Ascending aorta (tissue), 2 donors: ENCODE results near the gene NFKB1. TPM values are rescaled to one million over a fixed set of nuclear protein-coding genes. Genes with fewer than 3 reads are reported as not detected.

ENCODE experiments used
- DNase-seq, 2 donors: peaks; one replicate each; pipeline ENCODE4 v3.0.0-alpha.2; 2019; ENCODE audit warnings: low spot score in 2 of 2
- H3K27ac ChIP-seq, 2 donors: fragments of 200-600 bp; sonication (generic); one replicate each; pipeline ENCODE4 v1.5.1; 2016 to 2017; ENCODE audit warnings: mild to moderate bottlenecking in 1 of 2
- H3K27me3 ChIP-seq: fragments of 200-600 bp; sonication (generic); one replicate; pipeline ENCODE4 v1.5.1; 2017
- H3K36me3 ChIP-seq, 2 donors: fragments of 200-600 bp; sonication (generic); one replicate each; pipeline ENCODE4 v1.5.1; 2016
- H3K4me1 ChIP-seq, 2 donors: fragments of 200-600 bp; sonication (generic); one replicate each; pipeline ENCODE4 v1.5.1; 2016 to 2017; ENCODE audit warnings: mild to moderate bottlenecking in 1 of 2
- H3K4me3 ChIP-seq, 2 donors: fragments of 200-600 bp; sonication (generic); one replicate each; pipeline ENCODE4 v1.5.1; 2016 to 2017; ENCODE audit warnings: mild to moderate bottlenecking in 1 of 2
- H3K9me3 ChIP-seq, 2 donors: fragments of 200-600 bp; sonication (generic); one replicate each; pipeline ENCODE4 v1.5.1; 2016
- CTCF ChIP-seq, 3 experiments: fragments of 200-600 bp in 2 of 3; fragments of 450-650 bp in 1 of 3; sonication (generic) in 2 of 3; IDR thresholded peaks; one replicate each; pipeline ENCODE4 v1.5.1; 2016 to 2019; ENCODE audit warnings: antibody characterized with exemption in 3 of 3, mild to moderate bottlenecking in 1 of 3, moderate library complexity in 1 of 3
- intact Hi-C: fragments of 100-400 bp; cut with DNase I; formaldehyde crosslinking; loops from one replicate; pipeline ENCODE4 v1.15.1; 2023
- total RNA-seq: library from RNA; depleted of rRNA; stranded (reverse); fragments of >200 nt; gene quantifications from one replicate; pipeline ENCODE4 v1.1.0, GENCODE V29; 2016

NFKB1 gene
- total RNA-seq, 1 donor from 2014 or later: 34.5 TPM

- intact Hi-C loops: no loop called here
- Histone ChIP-seq H3K36me3 (no peaks in the 10 kb centered on the region), H3K4me1 (no peaks in the 10 kb centered on the region), H3K27ac (no peak overlapping the region), H3K4me3 (no peak overlapping the region), H3K27me3 (no peaks in the 10 kb centered on the region), H3K9me3 (no peaks in the 10 kb centered on the region)
- no peak for TF ChIP-seq CTCF (IDR thresholded peaks at IDR 0.05)
- no peak for DNase-seq
These were observed 23.9 kb downstream of the NFKB1 start for GRCh38 chr4:102525097-102525496.

- no peaks in the 10 kb centered on the region for H3K9me3 ChIP-seq
- TF ChIP-seq CTCF (IDR thresholded peaks at IDR 0.05): no peak
- no peak for DNase-seq
- peaks cover 0 to 2% of the 10 kb centered on the region in 2 donors for H3K36me3 ChIP-seq
- H3K4me1 ChIP-seq: no peaks in the 10 kb centered on the region
- no peak overlapping the region for H3K27ac ChIP-seq
- no peaks in the 10 kb centered on the region for H3K27me3 ChIP-seq
- intact Hi-C loops: no loop called here
- H3K4me3 ChIP-seq: no peak overlapping the region
These were observed 24.3 kb downstream of the NFKB1 start for GRCh38 chr4:102525504-102525903.

DNA sequence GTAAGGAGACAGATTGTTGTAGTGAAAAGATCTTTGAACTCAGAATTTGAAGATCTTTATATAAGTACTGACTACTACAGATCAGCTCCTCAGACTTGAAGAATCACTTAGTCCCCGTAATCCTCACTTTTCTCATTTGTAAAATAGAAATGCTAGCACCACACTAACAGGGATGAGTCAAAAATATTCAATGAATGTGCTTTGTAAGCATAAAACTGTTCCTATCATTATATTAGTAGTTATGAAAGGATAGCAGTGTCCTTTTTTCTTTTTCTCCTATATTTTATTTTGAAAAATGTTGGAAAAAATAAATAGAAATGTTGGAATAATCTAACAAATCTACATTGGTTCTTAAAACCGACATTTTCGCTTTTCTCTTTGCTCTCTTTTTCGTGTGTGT is 25.4 kb downstream of the NFKB1 start:
- H3K27ac ChIP-seq: no peak overlapping the region
- TF ChIP-seq CTCF (IDR thresholded peaks at IDR 0.05): no peak
- H3K36me3 ChIP-seq: peaks cover 0 to 5% of the 10 kb centered on the region in 2 donors
- H3K27me3 ChIP-seq: no peaks in the 10 kb centered on the region
- H3K4me1 ChIP-seq: no peaks in the 10 kb centered on the region
- H3K9me3 ChIP-seq: no peaks in the 10 kb centered on the region
- intact Hi-C loops: no loop called here
- no peak for DNase-seq
- H3K4me3 ChIP-seq: no peak overlapping the region

GRCh38 chr4:102527695-102528283 is 26.6 kb downstream of the NFKB1 start:
- intact Hi-C loops: no loop called here
- no peak for DNase-seq
- Histone ChIP-seq H3K27me3 (no peaks in the 10 kb centered on the region), H3K4me3 (no peak overlapping the region), H3K4me1 (no peaks in the 10 kb centered on the region), H3K9me3 (no peaks in the 10 kb centered on the region), H3K36me3 (peaks cover 5 to 6% of the 10 kb centered on the region in 2 donors), H3K27ac (no peak overlapping the region)
- no peak for TF ChIP-seq CTCF (IDR thresholded peaks at IDR 0.05)

DNA sequence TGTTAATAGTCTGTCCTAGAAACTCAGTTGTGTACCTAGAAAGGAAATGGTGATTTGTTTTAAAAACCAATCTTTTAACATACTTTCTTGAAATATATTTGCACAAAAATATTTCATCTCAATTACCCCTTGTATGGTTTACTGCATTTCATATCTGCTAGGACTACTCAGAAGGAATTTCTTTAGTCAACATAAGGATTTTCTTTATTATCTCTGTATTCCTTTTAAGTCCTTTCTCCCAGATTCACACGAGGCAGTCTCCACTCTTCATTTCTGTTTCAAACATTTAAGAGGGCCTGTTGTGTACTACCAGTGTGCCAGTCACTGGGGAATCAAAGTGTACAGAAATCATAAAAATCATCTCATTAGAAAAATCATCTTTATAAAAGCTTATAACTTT is 28.8 kb downstream of the NFKB1 start:
- no peak for TF ChIP-seq CTCF (IDR thresholded peaks at IDR 0.05)
- H3K4me1 ChIP-seq: no peaks in the 10 kb centered on the region

DNA sequence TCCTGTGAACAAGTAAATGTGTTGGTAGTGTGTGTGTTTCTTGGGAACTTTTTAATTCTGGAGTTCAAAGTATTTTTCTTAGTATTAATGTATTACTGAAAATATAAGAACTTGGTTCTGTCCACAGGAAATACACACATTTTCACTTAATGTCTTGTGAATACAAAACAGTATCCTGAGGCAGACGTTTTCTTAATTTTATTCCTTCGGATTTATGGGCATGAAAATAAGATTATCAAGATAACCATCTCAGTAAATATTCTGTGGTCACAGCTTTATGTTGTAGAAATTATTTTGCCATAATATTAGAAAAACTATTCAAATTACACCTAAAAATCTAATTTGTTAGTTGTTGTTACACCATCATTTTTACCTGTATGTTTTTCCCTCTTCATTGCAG is 29.8 kb downstream of the NFKB1 start:
- intact Hi-C loops: no loop called here

More for the DNA sequence above, 28.8 kb downstream of the NFKB1 start:
- Histone ChIP-seq H3K27ac (no peak overlapping the region), H3K36me3 (peaks cover 6 to 8% of the 10 kb centered on the region in 2 donors), H3K4me3 (no peak overlapping the region), H3K27me3 (no peaks in the 10 kb centered on the region), H3K9me3 (no peaks in the 10 kb centered on the region)
- DNase-seq: no peak
- intact Hi-C loops: no loop called here

More for the DNA sequence above, 29.8 kb downstream of the NFKB1 start:
- Histone ChIP-seq H3K36me3 (peaks cover 7 to 8% of the 10 kb centered on the region in 2 donors), H3K4me1 (no peaks in the 10 kb centered on the region), H3K27ac (no peak overlapping the region), H3K27me3 (no peaks in the 10 kb centered on the region), H3K9me3 (no peaks in the 10 kb centered on the region), H3K4me3 (no peak overlapping the region)
- no peak for DNase-seq
- TF ChIP-seq CTCF (IDR thresholded peaks at IDR 0.05): no peak
